Measurements from ENCODE around the gene GCNT2.
"Not testable (repeated sequence)": the region's sequence is repeated elsewhere in the genome, so short reads cannot be mapped to it uniquely, and the experiment has no call there.

- TF ChIP-seq CTCF, POLR2A (IDR thresholded peaks at IDR 0.05): not testable (repeated sequence)
These were observed 1.8 kb upstream of the GCNT2 start for GRCh38 chr6:10519408-10519697.

All from gastroesophageal sphincter (tissue), 3 donors.